A673 (cell line): ENCODE data around the gene FCGR3A.

Source experiments
- EZH2 ChIP-seq: fragments of 200-600 bp; sonication (generic); IDR thresholded peaks from 2 replicates; pipeline ENCODE4 v1.6.1; 2017; ENCODE audit warnings: borderline replicate concordance, low read depth, mild to moderate bottlenecking, mixed read lengths, antibody characterized with exemption, low read length; ENCODE audit not compliant: poor library complexity, severe bottlenecking
- TF ChIP-seq, protein P1 (sequence below): fragments of 300-800, 200-600 bp; sonication (generic); conservative IDR thresholded peaks from 2 replicates; pipeline ENCODE4 v1.5.1; 2017; ENCODE audit warnings: low read depth, mild to moderate bottlenecking, antibody characterized with exemption, low read length, moderate library complexity, mixed read lengths

DNA sequence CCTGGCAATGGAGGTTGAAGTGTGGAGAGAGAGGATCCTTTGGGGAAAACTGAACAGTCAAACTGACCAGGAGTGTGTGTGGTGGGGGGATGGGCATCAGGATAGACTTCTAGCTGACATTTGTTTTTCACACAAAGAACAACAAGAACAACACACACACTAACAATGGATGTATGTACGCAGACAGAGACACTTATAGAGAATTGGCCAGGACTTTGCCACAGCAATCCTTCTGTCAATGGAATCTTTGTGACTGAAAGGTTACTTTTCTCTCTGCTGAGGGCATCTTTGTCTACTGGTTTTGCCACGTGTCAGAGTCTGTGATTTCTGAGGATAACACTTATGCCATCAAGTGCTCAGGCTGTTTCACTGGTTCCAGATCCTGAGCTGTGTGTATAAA is 56.8 kb downstream of the FCGR3A start:
- TF ChIP-seq, protein P1, sequence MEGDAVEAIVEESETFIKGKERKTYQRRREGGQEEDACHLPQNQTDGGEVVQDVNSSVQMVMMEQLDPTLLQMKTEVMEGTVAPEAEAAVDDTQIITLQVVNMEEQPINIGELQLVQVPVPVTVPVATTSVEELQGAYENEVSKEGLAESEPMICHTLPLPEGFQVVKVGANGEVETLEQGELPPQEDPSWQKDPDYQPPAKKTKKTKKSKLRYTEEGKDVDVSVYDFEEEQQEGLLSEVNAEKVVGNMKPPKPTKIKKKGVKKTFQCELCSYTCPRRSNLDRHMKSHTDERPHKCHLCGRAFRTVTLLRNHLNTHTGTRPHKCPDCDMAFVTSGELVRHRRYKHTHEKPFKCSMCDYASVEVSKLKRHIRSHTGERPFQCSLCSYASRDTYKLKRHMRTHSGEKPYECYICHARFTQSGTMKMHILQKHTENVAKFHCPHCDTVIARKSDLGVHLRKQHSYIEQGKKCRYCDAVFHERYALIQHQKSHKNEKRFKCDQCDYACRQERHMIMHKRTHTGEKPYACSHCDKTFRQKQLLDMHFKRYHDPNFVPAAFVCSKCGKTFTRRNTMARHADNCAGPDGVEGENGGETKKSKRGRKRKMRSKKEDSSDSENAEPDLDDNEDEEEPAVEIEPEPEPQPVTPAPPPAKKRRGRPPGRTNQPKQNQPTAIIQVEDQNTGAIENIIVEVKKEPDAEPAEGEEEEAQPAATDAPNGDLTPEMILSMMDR = no peak
- TF ChIP-seq EZH2 = no peak
